Fibroblast of lung (primary cell): Measurements from ENCODE around the gene SPAG7. TPM values are rescaled to one million over a fixed set of nuclear protein-coding genes. Genes with fewer than 3 reads are reported as not detected.

Source experiments
- DNase-seq, 2 donors: peaks; one replicate each; pipeline versions ENCODE4 v3.0.0 to v3.0.0-alpha.2; 2010; ENCODE audit warnings: low read depth in 2 of 2
- H2AFZ ChIP-seq: 2 replicates; pipeline ENCODE4 v1.5.1; 2012; ENCODE audit warnings: low read length, control low read depth, inconsistent platforms
- H3K27ac ChIP-seq: 2 replicates; pipeline ENCODE4 v1.5.1; 2011; ENCODE audit warnings: low read length, control low read depth; ENCODE audit not compliant: insufficient read depth
- H3K27me3 ChIP-seq: 2 replicates; pipeline ENCODE4 v1.5.1; 2011; ENCODE audit warnings: mild to moderate bottlenecking, low read length; ENCODE audit not compliant: control insufficient read depth, insufficient read depth
- H3K36me3 ChIP-seq: 2 replicates; pipeline ENCODE4 v1.5.1; 2011; ENCODE audit warnings: low read length; ENCODE audit not compliant: control insufficient read depth, insufficient read depth
- H3K4me1 ChIP-seq: 2 replicates; pipeline ENCODE4 v1.5.1; 2011; ENCODE audit warnings: low read length; ENCODE audit not compliant: control insufficient read depth, insufficient read depth; ENCODE audit errors: extremely low read depth
- H3K4me2 ChIP-seq: 2 replicates; pipeline ENCODE4 v1.5.1; 2011; ENCODE audit warnings: low read length, control low read depth; ENCODE audit not compliant: insufficient read depth; ENCODE audit errors: extremely low read depth
- H3K4me3 ChIP-seq, 4 experiments: fragments of 200-600 bp in 1 of 4; sonication (generic) in 1 of 4; replicated peaks in 1 of 4; 2 replicates each; pipeline ENCODE4 v1.5.1; 2011 to 2016; ENCODE audit warnings: low read length in 4 of 4, low read depth in 3 of 4, mild to moderate bottlenecking in 3 of 4, control low read depth in 2 of 4, inconsistent platforms in 1 of 4, mixed read lengths in 1 of 4; ENCODE audit not compliant: insufficient read depth in 1 of 4; ENCODE audit errors: control extremely low read depth in 1 of 4
- H3K79me2 ChIP-seq: 2 replicates; pipeline ENCODE4 v1.5.1; 2012; ENCODE audit warnings: mild to moderate bottlenecking, low read length, inconsistent platforms; ENCODE audit not compliant: control insufficient read depth, insufficient read depth
- H3K9ac ChIP-seq: 2 replicates; pipeline ENCODE4 v1.5.1; 2011; ENCODE audit warnings: mild to moderate bottlenecking, low read length, control low read depth; ENCODE audit not compliant: insufficient read depth
- H3K9me3 ChIP-seq: 2 replicates; pipeline ENCODE4 v1.5.1; 2012; ENCODE audit warnings: low read depth, low read length; ENCODE audit not compliant: control insufficient read depth, insufficient read depth
- H4K20me1 ChIP-seq: 2 replicates; pipeline ENCODE4 v1.5.1; 2011; ENCODE audit warnings: low read length; ENCODE audit not compliant: control insufficient read depth, insufficient read depth; ENCODE audit errors: extremely low read depth
- CTCF ChIP-seq, 2 donors: IDR thresholded peaks in 1 of 2; conservative IDR thresholded peaks in 1 of 2; 1 replicate in 1 of 2; 2 replicates in 1 of 2; pipeline ENCODE4 v1.5.1; 2011 to 2012; ENCODE audit warnings: low read length in 2 of 2, control low read depth in 1 of 2, inconsistent platforms in 1 of 2, low read depth in 1 of 2, mild to moderate bottlenecking in 1 of 2
- EZH2 ChIP-seq: IDR thresholded peaks from 2 replicates; pipeline ENCODE4 v1.5.1; 2012; ENCODE audit warnings: low read length, control low read depth, mild to moderate bottlenecking; ENCODE audit errors: missing control alignments
- polyA minus RNA-seq: library from RNA; depleted of rRNA, polyadenylated mRNA; stranded (reverse); fragments of >200 nt; gene quantifications from 2 replicates; pipeline ENCODE4 v1.2.3, GENCODE V29; 2011; ENCODE audit warnings: low replicate concordance
- polyA plus RNA-seq, 2 donors: library from polyadenylated mRNA; depleted of rRNA in 1 of 2; stranded (reverse) in 1 of 2; unstranded in 1 of 2; fragments of >200 nt; gene quantifications; 2 replicates each; pipeline ENCODE4 v1.2.1, GENCODE V29; 2011 to 2012; ENCODE audit warnings: missing spikeins in 1 of 2
- total RNA-seq: library from RNA; depleted of rRNA; stranded (reverse); fragments of >200 nt; gene quantifications from 2 replicates; pipeline ENCODE4 v1.2.1, GENCODE V29; 2014

The SPAG7 gene
- 42.9 and 62.8 TPM in 2 replicates for total RNA-seq
- polyA plus RNA-seq, result 80.8 and 83.0 TPM in 2 replicates
- 71.3 and 76.9 TPM in 2 replicates for polyA plus RNA-seq (2012)
- polyA minus RNA-seq, result 15.0 and 20.9 TPM in 2 replicates

DNA sequence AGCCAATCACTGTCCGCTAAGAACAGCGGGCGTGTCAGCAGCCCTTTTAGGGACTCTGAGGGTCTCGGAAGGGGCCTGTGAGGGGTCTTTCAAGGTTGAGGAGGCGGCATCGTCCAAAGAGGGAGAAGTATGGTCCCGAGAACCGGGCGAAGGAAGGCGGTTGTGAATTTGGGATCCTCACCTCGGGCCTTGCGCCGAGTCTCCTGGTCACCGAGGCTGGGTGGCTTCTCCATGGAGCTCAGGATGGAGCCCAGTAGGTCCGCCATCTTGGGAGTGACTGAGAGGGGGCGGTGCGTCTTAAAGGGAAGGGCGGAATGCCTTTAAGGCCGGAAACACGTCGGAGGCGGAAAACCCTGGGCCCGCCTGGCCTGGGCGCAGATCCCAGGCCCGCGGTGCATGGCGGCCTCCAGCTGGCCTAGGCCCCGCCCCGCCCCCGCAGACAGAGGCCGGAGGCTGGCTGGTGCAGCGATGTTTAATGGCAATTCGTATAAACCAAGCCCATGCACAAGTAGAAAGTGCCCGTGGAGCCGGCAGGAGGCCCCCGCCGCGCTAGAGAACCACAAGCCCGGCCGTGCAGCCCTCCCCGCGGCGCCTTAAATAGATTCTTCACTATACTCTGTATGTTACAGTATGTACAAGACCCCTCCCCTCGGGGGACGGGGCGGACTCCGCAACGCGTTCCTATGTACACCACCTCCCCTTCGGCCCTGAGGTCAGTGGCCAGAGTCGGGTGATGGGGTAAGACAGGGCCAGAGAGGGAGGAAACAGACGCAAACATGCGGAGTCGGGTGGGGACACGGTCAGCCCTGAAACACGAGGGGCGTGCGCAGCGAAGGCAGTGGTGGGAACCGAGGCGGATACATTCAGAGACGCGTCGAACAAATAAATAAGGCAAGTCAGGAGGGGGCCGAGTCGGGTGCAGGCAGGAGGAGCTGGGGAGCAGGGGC, at the start of gene SPAG7:
TSS of gene SPAG7 (minus strand) at position 279 of the 947 bp plus-strand sequence. CDS start at position 266, 13 bp downstream.
- H3K27me3 ChIP-seq, result no peaks in the 10 kb centered on the region
- peaks cover 15% of the 10 kb centered on the region for H3K79me2 ChIP-seq
- DNase-seq, result peak; percentile 97 to 99
- no peaks in the 10 kb centered on the region for H3K9me3 ChIP-seq
- H3K4me1 ChIP-seq, result peaks cover 19% of the 10 kb centered on the region
- peak within 1 kb of the TSS; percentile 100 for H3K4me2 ChIP-seq
- TF ChIP-seq CTCF (conservative IDR thresholded peaks at IDR 0.05 in 1 of 2, IDR thresholded peaks at IDR 0.05 in 1 of 2; ENCODE audit: low read depth in 1 of 2, low read length in 2 of 2) (no peak), EZH2 (no peak)
- peak within 1 kb of the TSS; percentile 97 for H3K27ac ChIP-seq
- no peaks in the 10 kb centered on the region for H4K20me1 ChIP-seq
- peaks cover 6% of the 10 kb centered on the region for H3K36me3 ChIP-seq
- H3K4me3 ChIP-seq, result peak within 1 kb of the TSS; percentile 71 to 87 (median 86)
- peak within 1 kb of the TSS; percentile 88 for H3K9ac ChIP-seq
- peak within 1 kb of the TSS; percentile 49 for H2AFZ ChIP-seq

DNA sequence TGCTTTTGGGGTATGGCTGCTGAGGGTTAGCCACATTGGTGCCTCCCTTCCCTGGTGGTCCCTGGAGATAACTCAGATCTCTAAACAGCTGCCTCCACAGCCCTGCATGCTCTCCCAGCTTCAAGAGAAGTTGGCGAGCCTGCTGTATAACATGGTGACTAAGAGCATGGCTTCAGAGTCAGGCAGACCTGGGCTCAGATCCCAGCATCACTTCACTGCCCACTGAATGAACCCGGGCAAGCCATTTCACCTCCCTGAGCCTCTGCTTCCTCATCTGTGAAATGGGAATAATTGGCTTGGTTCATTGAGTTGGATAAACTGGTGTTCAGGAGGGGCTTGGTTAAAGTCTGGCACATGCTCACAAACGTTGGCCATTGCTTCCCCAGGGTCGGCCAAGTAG, 46.7 kb upstream of the SPAG7 start:
- no peak for DNase-seq
- no peak overlapping the region for H3K4me3 ChIP-seq
- H3K27ac ChIP-seq, result no peak overlapping the region
- H4K20me1 ChIP-seq, result no peaks in the 10 kb centered on the region
- no peaks in the 10 kb centered on the region for H3K4me1 ChIP-seq
- no peaks in the 10 kb centered on the region for H3K79me2 ChIP-seq
- H3K36me3 ChIP-seq, result peaks cover 22% of the 10 kb centered on the region
- no peak overlapping the region for H3K9ac ChIP-seq
- H3K27me3 ChIP-seq, result no peaks in the 10 kb centered on the region
- H3K9me3 ChIP-seq, result no peaks in the 10 kb centered on the region
- H2AFZ ChIP-seq, result no peak overlapping the region
- no peak for TF ChIP-seq CTCF (conservative IDR thresholded peaks at IDR 0.05 in 1 of 2, IDR thresholded peaks at IDR 0.05 in 1 of 2; ENCODE audit: low read depth in 1 of 2, low read length in 2 of 2)
- TF ChIP-seq EZH2, result no peak
- no peak overlapping the region for H3K4me2 ChIP-seq

GRCh38 chr17:5011928-5012327, 44.3 kb upstream of the SPAG7 start:
- DNase-seq, result peak; percentile 17 to 53
- H3K27me3 ChIP-seq, result no peaks in the 10 kb centered on the region
- no peak overlapping the region for H3K4me2 ChIP-seq
- no peaks in the 10 kb centered on the region for H3K4me1 ChIP-seq
- H3K27ac ChIP-seq, result no peak overlapping the region
- H3K79me2 ChIP-seq, result no peaks in the 10 kb centered on the region
- no peaks in the 10 kb centered on the region for H4K20me1 ChIP-seq
- no peaks in the 10 kb centered on the region for H3K9me3 ChIP-seq
- TF ChIP-seq EZH2, result no peak
- no peak for TF ChIP-seq CTCF (conservative IDR thresholded peaks at IDR 0.05 in 1 of 2, IDR thresholded peaks at IDR 0.05 in 1 of 2; ENCODE audit: low read depth in 1 of 2, low read length in 2 of 2)
- H3K4me3 ChIP-seq, result no peak overlapping the region
- H3K9ac ChIP-seq, result no peak overlapping the region
- peaks cover 33% of the 10 kb centered on the region for H3K36me3 ChIP-seq
- H2AFZ ChIP-seq, result no peak overlapping the region
